Measurements from ENCODE around the gene TOR4A. TPM values are rescaled to one million over a fixed set of nuclear protein-coding genes. Genes with fewer than 3 reads are reported as not detected.

TOR4A gene
- polyA plus RNA-seq, 3 donors, result 3.7 to 4.3 (median 4.2) TPM

DNA sequence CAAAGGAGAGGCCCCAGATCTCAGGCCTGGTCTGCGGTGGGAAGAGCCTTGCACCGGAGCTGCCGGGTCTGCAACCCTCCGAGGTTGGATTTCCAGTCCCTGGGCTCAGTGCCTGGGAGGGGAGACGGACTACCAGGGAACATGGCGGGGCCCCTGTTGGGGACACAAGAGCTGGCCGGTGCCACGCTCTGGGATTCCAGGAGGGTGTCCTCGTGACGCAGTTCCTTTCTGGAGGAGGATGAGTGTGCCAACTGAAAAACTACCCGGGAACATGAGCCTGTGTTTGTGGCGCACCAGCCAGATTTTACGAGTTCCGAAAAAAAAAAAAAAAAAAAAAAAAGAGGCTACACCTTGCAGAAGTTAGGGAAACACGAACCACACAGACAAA is 15.6 kb downstream of the TOR4A start:
- no peak for DNase-seq (ENCODE audit: low read depth in 3 of 3, low spot score in 2 of 3)

- DNase-seq (ENCODE audit: low read depth in 3 of 3, low spot score in 2 of 3), result no peak
Observed at GRCh38 chr9:137293482-137294090, 16.1 kb downstream of the TOR4A start.

DNA sequence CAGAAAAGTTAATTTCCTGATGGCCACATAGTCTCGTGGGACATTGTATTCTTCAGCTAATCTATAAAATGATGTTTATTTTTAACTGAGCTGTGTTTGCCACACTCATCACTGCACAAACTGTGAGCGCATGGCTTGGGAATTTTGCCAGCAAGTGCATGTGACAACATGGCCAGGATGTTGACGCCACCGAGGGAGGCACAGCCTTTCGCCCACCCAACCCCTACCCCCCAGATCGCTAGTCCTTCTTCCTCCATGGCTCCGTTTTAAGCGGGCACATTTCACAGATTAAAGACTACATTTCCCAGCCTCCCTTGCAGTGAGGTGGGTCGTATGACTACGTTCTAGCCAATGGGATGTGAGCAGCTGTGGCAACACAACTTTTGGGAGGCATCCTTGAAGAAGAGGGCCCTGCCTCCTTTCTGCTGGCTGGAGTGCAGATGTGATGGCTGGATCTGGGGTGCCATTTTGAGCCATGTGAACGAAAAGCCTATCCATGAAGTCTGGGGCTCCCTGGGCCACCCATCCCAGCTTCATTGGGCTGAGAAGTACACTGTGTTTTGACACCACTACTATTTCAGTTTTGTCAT is 16.7 kb downstream of the TOR4A start:
- no peak for DNase-seq (ENCODE audit: low read depth in 3 of 3, low spot score in 2 of 3)

- no peak for DNase-seq (ENCODE audit: low read depth in 3 of 3, low spot score in 2 of 3)
Observed at GRCh38 chr9:137294681-137295237, 17.2 kb downstream of the TOR4A start.

GRCh38 chr9:137295238-137295811 is 17.8 kb downstream of the TOR4A start:
- DNase-seq (ENCODE audit: low read depth in 3 of 3, low spot score in 2 of 3), result no peak

DNA sequence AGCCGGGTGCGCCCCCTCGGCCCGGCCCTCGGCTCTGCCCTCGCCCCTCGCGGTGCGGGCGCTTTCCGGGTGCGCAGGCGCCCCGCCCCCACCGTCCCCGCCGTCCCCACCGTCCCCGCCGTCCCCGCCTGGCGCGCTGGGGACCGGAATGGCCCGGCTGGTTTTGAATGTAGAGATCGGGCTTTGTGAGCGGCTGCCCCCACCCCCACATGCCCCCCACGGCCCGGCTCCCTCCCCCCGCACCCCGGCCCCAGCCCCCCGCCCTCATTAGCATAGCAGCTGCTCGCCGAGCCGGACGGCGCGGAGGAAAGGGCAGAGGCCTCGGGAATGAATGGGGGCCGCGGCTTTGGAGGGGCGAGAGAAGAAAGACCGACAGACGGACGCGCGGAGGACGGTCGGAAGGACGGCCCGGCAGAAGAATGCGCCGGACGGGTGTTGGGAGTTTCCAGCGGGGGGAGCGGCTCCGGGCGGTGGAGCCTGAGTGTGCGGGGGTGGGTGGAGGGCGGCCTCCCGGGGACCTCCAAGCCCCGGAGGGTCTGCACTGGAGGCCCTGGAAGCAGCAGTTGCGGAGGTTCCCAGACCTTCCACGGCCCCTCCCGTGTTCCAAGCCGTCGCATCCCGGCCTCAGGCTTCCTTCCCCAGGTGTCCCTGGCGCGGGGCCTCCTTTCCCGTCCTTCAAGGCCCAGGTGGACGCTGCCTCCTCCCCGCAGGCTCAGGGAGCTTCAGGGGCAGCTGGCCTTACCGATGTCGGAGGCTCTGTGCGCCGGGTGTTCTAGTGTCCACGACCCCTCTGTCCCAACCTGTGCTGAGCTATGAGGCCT is 18.5 kb downstream of the TOR4A start:
- DNase-seq (ENCODE audit: low read depth in 3 of 3, low spot score in 2 of 3), result no peak

DNA sequence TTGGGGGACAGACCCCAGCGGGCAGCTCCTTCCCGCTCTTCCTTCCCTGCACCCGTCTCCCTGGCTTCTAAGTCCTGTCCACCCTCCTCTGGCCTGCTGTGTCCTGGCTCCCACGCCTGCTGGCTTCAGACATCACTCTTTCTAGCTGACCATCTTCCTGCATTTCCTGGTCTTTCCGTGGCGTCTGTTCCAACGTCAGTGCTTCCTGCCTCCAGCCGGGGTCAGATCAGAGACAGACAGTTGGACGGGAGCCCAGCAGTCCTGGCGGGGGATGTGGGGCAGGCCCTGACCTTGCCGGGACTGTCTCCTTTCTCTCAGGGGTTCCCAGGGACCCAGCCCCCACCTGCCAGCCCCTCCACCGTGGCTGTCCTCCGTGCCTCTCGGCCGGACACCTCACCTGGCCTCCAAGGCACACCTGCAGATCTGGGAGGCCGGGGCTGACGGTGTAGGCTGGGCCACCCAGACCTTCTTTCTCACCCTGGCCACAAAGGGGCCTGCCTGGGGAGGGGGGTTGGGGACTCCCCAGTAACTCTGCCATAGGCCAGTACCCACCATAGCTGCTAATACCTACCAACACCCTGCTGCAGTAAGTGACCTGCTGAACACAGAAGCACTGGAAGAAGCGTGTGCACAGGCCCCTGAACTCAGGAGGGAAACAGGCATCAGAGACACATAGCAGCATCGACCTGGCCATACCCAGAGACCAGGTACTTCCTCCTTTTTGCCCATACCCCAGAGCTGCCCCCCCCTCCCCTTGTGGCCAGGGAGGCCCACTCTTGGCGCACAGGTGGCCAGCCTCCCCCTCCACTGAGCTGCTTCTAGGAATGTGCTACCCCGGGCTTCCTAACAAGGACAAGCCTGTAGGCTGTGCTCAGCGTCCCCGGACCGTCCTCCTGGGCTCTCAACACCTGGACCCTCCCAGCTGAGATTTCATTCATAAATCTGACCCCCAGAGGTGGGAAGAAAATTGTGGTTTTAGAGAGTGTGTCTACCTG is 19.4 kb downstream of the TOR4A start:
- no peak for DNase-seq (ENCODE audit: low read depth in 3 of 3, low spot score in 2 of 3)

GRCh38 chr9:137297966-137298365 is 20.4 kb downstream of the TOR4A start:
- no peak for DNase-seq (ENCODE audit: low read depth in 3 of 3, low spot score in 2 of 3)

GRCh38 chr9:137298401-137299202 is 21.1 kb downstream of the TOR4A start:
- no peak for DNase-seq (ENCODE audit: low read depth in 3 of 3, low spot score in 2 of 3)

GRCh38 chr9:137299203-137299565 is 21.7 kb downstream of the TOR4A start:
- no peak for DNase-seq (ENCODE audit: low read depth in 3 of 3, low spot score in 2 of 3)

- DNase-seq (ENCODE audit: low read depth in 3 of 3, low spot score in 2 of 3), result no peak
Observed at GRCh38 chr9:137299938-137300337, 22.4 kb downstream of the TOR4A start.

GRCh38 chr9:137300567-137301080 is 23.1 kb downstream of the TOR4A start:
- no peak for DNase-seq (ENCODE audit: low read depth in 3 of 3, low spot score in 2 of 3)

GRCh38 chr9:137301081-137301947 is 23.8 kb downstream of the TOR4A start:
- DNase-seq (ENCODE audit: low read depth in 3 of 3, low spot score in 2 of 3), result no peak

- no peak for DNase-seq (ENCODE audit: low read depth in 3 of 3, low spot score in 2 of 3)
Observed at GRCh38 chr9:137302118-137302448, 24.6 kb downstream of the TOR4A start, which contains the start of gene NRARP. Gene NRARP (minus strand): TSS chr9:137302271. CDS start chr9:137301928, 343 bp downstream.

GRCh38 chr9:137302449-137303150 is 25.1 kb downstream of the TOR4A start:
- DNase-seq (ENCODE audit: low read depth in 3 of 3, low spot score in 2 of 3), result no peak

DNA sequence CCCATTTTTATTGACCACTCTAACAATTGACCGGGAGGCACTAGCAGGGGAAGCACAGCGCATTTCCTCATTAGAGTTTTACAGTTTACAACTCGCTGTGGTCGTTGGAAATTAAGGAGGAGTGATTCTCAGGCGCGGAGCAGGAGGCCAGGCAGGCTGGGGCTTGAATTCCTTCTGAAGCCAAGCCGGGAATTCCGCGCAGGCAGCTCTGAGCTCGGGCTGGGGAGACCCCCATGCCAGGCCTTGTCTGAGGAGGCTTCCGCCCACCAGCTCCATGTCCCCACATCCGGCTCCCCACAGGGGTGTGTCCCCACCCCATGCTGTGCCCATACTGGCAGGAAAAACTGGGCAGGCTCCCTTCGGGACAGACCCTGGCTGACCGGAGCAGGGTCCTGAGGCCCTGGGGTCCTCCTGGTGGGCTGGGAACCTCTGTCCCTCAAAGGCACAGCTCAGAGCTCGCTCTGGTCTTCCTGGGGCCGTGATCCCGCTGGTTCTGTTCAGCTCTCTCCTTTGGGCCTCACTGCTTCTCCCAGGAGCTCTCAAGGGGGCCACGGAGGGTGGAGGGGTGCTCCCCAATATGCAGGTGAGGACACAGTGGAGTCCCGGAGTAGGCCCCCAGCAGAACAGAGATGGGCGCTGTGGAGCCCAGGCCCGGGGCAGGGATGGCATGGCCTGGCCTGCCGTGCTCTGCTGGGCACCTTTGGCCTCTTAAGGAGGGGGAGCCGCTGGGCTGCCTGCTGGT is 25.8 kb downstream of the TOR4A start:
- DNase-seq (ENCODE audit: low read depth in 3 of 3, low spot score in 2 of 3), result no peak

GRCh38 chr9:137303893-137304382 is 26.4 kb downstream of the TOR4A start:
- DNase-seq (ENCODE audit: low read depth in 3 of 3, low spot score in 2 of 3), result no peak

Measured in right renal cortex interstitium (tissue), 3 donors.